Ovary (tissue), 10 donors: ENCODE measurements around the gene CDH23. TPM values are rescaled to one million over a fixed set of nuclear protein-coding genes. Genes with fewer than 3 reads are reported as not detected.

ENCODE experiments used
- DNase-seq, 5 donors: peaks; one replicate each; pipeline ENCODE4 v3.0.0-alpha.2; 2019 to 2020
- H3K27ac ChIP-seq, 2 donors: fragments of 200-600 bp; one replicate each; pipeline versions ENCODE4 v1.5.1 to v1.8.0; 2019 to 2022
- H3K27me3 ChIP-seq: fragments of 200-600 bp; one replicate; pipeline ENCODE4 v1.8.0; 2022
- H3K36me3 ChIP-seq: fragments of 200-600 bp; sonication (generic); one replicate; pipeline ENCODE4 v1.5.1; 2019
- H3K4me1 ChIP-seq: one replicate; pipeline ENCODE4 v1.8.1; 2013; ENCODE audit warnings: mild to moderate bottlenecking, moderate library complexity; ENCODE audit not compliant: insufficient read depth
- H3K4me3 ChIP-seq: fragments of 200-600 bp; sonication (generic); one replicate; pipeline ENCODE4 v1.5.1; 2017
- H3K9me3 ChIP-seq, 2 donors: fragments of 200-600 bp in 1 of 2; sonication (generic) in 1 of 2; one replicate each; pipeline versions ENCODE4 v1.5.1 to v1.8.1; 2013 to 2019; ENCODE audit warnings: mild to moderate bottlenecking in 1 of 2, moderate library complexity in 1 of 2
- CTCF ChIP-seq, 3 donors: fragments of 450-650 bp in 2 of 3; fragments of 200-600 bp in 1 of 3; IDR thresholded peaks; one replicate each; pipeline versions ENCODE4 v1.5.1 to v1.8.0; 2016 to 2022; ENCODE audit warnings: antibody characterized with exemption in 3 of 3, mild to moderate bottlenecking in 1 of 3
- EP300 ChIP-seq: sonication (generic); formaldehyde crosslinking; IDR thresholded peaks from one replicate; pipeline ENCODE4 v1.6.1; 2017; ENCODE audit warnings: antibody characterized with exemption
- POLR2A ChIP-seq: fragments of 450-650 bp; IDR thresholded peaks from one replicate; pipeline ENCODE4 v1.6.1; 2017; ENCODE audit warnings: antibody characterized with exemption, mild to moderate bottlenecking, moderate library complexity
- whole genome bisulfite sequencing, 3 donors: extraction: QIAGEN DNeasy Blood & Tissue Kit in 1 of 3; methylation state at CpG; one replicate each; pipeline versions ENCODE4 v1.1.5 to v1.1.7; 2013 to 2017; 5-methylcytosine and 5-hydroxymethylcytosine counted together
- intact Hi-C, 4 donors: fragments of 100-400 bp; cut with DNase I; formaldehyde crosslinking; loops; one replicate each; pipeline versions ENCODE4 v1.11.0 to v1.15.1; 2022 to 2023
- long read RNA-seq, 3 donors: library from polyadenylated mRNA in 2 of 3; unstranded in 2 of 3; transcript quantifications; one replicate each; pipeline ENCODE4 v2.0.0 and lab custom pipeline, GENCODE V29; 2021 to 2026
- polyA plus RNA-seq, 2 donors: library from polyadenylated mRNA; stranded (reverse); fragments of 200-250 nt in 1 of 2; fragments of 350-450 nt in 1 of 2; fragmentation: Illumina TruSeq in 1 of 2; extraction: RNeasy Lipid Tissue Mini Kit (QIAGEN cat#74804) in 1 of 2; gene quantifications; one replicate each; pipeline ENCODE4 v1.2.3, GENCODE V29; 2013 to 2014
- total RNA-seq, 7 donors: library from RNA; depleted of rRNA in 2 of 7; stranded (reverse); fragments of >200 nt in 2 of 7; fragmentation: NEBNext Ultra II Directional in 3 of 7; extraction: Animal tissue kit (Norgen Biotek cat#: 25700) in 3 of 7; gene quantifications; one replicate each; pipeline versions ENCODE4 v1.1.0 to v1.2.4, GENCODE V29; 2016 to 2023
- donor health status: DM: no; HTN: no; CAD: no; lungs with moderate emphysema.
- donor health status: DM: no; HTN: no; CAD: no.
- donor health status: Bipolar disorder and iron deficiency.
- donor health status: DM: yes; HTN: yes; CAD: no.
- donor health status: DM: no; HTN: no; CAD: no.
- donor health status: DM: yes; HTN: yes; CAD: no.

Gene CDH23
- total RNA-seq: 100 to 1,000 TPM in 1 of 7 donors, 10 to 100 TPM in 5, 1 to 10 TPM in 1; 7.5 to 108 (median 40.5) TPM
- 10 to 100 TPM; 10.9 to 13.3 TPM for polyA plus RNA-seq
- long read RNA-seq, donor 1, partial matches to known transcripts: 20 of 60 reads
- long read RNA-seq, donor 1, other reads (novel, unspliced or antisense): 40 of 60 reads
- long read RNA-seq, donor 2, partial matches to known transcripts: 264 of 591 reads
- long read RNA-seq, donor 2, other reads (novel, unspliced or antisense): 327 of 591 reads
- long read RNA-seq, donor 3, full-length matches to known transcripts: 1 of 68 reads
- long read RNA-seq, donor 3, partial matches to known transcripts: 40 of 68 reads
- long read RNA-seq, donor 3, other reads (novel, unspliced or antisense): 27 of 68 reads

- Histone ChIP-seq H3K27ac (peak within 1 kb of the TSS; percentile 83 to 88), H3K36me3 (no peaks in the 10 kb centered on the region), H3K4me1 (peaks cover 7% of the 10 kb centered on the region), H3K27me3 (no peaks in the 10 kb centered on the region), H3K4me3 (peak within 1 kb of the TSS; percentile 63), H3K9me3 (no peaks in the 10 kb centered on the region)
- WGBS, 3 donors: 0 to 1% (median 1%) methylated on average over 35 to 90 of the region's 91 CpGs
- DNase-seq: peak; percentile 76 to 82 (median 79)
- intact Hi-C loops: loop anchor here (2.0 to 10.0 kb wide), 7 partner anchors 170 to 378 kb away; partner anchors contain the start of gene VSIR (in 1 of the 4)
- peak in 1 of 3 donors; percentile 27 for TF ChIP-seq CTCF (IDR thresholded peaks at IDR 0.05)
- peak; percentile 12 for TF ChIP-seq POLR2A
- TF ChIP-seq EP300: no peak
Observed at GRCh38 chr10:71396711-71397295, at the start of gene CDH23. CDH23 (plus strand) TSS chr10:71396920; CDS start chr10:71439832, 42,912 bp downstream.

- 78 to 83% (median 81%) methylated on average over 14 of the region's 14 CpGs for WGBS, 3 donors
- intact Hi-C loops: loop anchor here in 1 of 4 donors (2.0 kb wide), 1 partner anchor 21 kb away; no protein-coding TSS in a partner anchor
- no peaks in the 10 kb centered on the region for H3K9me3 ChIP-seq
Observed at GRCh38 chr10:71347587-71348395, 48.9 kb upstream of the CDH23 start.

GRCh38 chr10:71348850-71349249 lies 47.9 kb upstream of the CDH23 start:
- no peak for DNase-seq
- intact Hi-C loops: loop anchor here in 1 of 4 donors (2.0 kb wide), 1 partner anchor 20 kb away; no protein-coding TSS in a partner anchor
- Histone ChIP-seq H3K27ac (no peak overlapping the region), H3K4me1 (no peaks in the 10 kb centered on the region), H3K9me3 (no peaks in the 10 kb centered on the region), H3K36me3 (no peaks in the 10 kb centered on the region), H3K4me3 (no peak overlapping the region), H3K27me3 (no peaks in the 10 kb centered on the region)
- WGBS, 3 donors: 93 to 100% (median 95%) methylated on average over 1 of the region's 1 CpG
- no peak for TF ChIP-seq EP300
- TF ChIP-seq POLR2A: no peak
- no peak for TF ChIP-seq CTCF (IDR thresholded peaks at IDR 0.05)

More at GRCh38 chr10:71347587-71348395, 48.9 kb upstream of the CDH23 start:
- TF ChIP-seq POLR2A (no peak), CTCF (IDR thresholded peaks at IDR 0.05) (no peak), EP300 (no peak)
- Histone ChIP-seq H3K4me3 (no peak overlapping the region), H3K36me3 (no peaks in the 10 kb centered on the region), H3K27me3 (no peaks in the 10 kb centered on the region), H3K27ac (no peak overlapping the region), H3K4me1 (no peaks in the 10 kb centered on the region)
- DNase-seq: no peak

- Histone ChIP-seq H3K4me3 (no peak overlapping the region), H3K4me1 (no peaks in the 10 kb centered on the region), H3K9me3 (no peaks in the 10 kb centered on the region), H3K36me3 (no peaks in the 10 kb centered on the region), H3K27me3 (no peaks in the 10 kb centered on the region), H3K27ac (no peak overlapping the region)
- intact Hi-C loops: loop anchor here in 1 of 4 donors (2.0 kb wide), 1 partner anchor 19 kb away; no protein-coding TSS in a partner anchor
- no peak for DNase-seq
- TF ChIP-seq POLR2A: no peak
- no peak for TF ChIP-seq CTCF (IDR thresholded peaks at IDR 0.05)
- TF ChIP-seq EP300: no peak
- WGBS, 3 donors: 94 to 95% (median 95%) methylated on average over 7 of the region's 7 CpGs
Observed at GRCh38 chr10:71349406-71349805, 47.3 kb upstream of the CDH23 start.
